HG03039 (cell line): ENCODE results near the gene GIMAP1.

Experiments
- ATAC-seq: cut with Tn5 transposase; IDR thresholded peaks from one replicate; pipeline ENCODE4 v1.9.1; 2021; ENCODE audit warnings: mild to moderate bottlenecking, moderate library complexity; ENCODE audit not compliant: unreplicated experiment

GIMAP1 gene

GRCh38 chr7:150745876-150746275, 29.5 kb downstream of the GIMAP1 start:
- ATAC-seq: no peak

- no peak for ATAC-seq
Observed at GRCh38 chr7:150746921-150747320, 30.5 kb downstream of the GIMAP1 start.

- ATAC-seq: no peak
Observed at GRCh38 chr7:150748376-150748775, 32.0 kb downstream of the GIMAP1 start.

DNA sequence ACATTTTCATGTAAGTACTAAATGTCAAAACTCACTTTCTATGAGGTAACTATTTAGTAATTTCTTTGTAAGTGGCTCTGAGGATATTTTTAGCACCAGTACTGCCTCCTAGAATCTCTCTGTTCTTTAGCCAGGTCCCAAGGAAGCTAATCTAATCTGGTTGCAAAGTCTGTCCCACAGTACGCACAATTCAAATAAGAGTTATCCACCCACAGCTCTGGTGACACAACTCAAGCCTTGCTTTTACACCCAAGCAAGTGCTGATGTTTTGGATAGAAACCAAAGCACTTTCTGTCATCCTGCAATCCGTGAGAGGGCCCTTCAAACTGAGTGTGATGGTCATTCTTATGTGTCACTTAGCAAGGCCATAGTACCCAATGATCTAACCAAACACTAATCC, 35.3 kb downstream of the GIMAP1 start:
- ATAC-seq: no peak

- no peak for ATAC-seq
Observed at GRCh38 chr7:150753239-150753638, 36.8 kb downstream of the GIMAP1 start.

DNA sequence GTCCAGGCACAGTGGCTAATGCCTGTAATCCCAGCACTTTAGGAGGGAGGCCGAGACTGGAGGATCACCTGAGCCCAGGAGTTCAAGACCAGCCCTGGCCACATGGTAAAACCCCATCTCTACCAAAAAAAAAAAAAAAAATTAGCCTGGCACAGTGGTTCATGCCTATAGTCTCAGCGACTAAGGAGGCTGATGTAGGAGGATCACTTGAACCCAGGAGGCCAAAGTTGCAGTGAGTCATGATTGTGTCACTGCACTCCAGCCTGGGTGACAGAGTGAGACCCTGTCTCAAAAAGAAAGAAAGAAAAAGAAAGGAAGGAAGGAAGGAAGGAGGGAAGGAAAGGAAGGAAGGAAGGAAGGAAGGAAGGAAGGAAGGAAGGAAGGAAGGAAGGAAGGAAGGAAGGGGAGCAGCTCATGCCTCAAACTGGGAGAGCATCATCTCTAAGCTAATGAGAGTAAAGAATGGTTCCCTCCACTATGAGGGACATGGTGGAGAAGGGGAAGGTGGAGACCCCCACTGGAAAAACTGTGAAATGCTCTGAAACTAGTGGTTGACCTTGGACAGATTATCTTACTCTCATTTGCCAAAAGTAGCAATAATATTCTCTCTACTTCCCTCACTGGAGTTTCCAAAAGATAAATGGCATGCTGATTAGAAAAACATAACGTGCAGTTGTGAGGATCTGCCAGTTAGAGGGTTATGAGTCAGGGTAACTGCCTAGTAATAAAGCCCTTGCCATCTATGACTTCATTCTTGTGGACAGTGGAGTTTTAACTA, 37.6 kb downstream of the GIMAP1 start:
- peak; percentile 50 for ATAC-seq

- ATAC-seq: no peak
Observed at GRCh38 chr7:150754951-150755350, 38.5 kb downstream of the GIMAP1 start.

DNA sequence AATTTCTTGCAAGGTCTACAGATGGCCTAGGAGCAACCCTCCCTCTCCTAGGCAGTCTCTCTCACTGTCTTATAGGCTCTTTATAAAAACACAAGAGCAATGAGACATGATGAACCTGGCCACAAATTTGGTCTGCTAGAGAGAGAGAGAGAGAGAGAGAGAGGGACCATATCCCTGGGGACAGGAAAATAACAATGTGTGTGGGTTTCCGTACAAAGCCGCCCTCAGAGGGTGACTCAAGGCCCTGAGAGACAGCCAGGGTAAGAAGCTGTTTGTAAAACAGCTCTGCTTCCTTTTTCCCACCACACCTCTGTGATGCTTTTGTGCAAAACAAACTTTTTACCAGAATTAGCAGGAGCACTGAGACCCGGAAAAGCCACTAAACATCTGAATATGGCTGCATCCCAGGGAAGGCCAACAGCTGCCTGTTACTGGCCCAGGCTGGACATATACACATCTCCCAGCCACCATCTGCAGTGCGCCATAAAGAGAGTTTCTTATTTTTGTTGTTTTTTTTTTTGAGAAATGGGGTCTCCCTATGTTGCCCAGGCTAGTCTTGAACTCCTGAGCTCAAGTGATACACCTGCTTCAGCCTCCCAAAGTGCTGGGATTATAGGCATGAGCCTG, 39.2 kb downstream of the GIMAP1 start:
- ATAC-seq: no peak

- no peak for ATAC-seq
Observed at GRCh38 chr7:150756166-150756565, 39.8 kb downstream of the GIMAP1 start.

DNA sequence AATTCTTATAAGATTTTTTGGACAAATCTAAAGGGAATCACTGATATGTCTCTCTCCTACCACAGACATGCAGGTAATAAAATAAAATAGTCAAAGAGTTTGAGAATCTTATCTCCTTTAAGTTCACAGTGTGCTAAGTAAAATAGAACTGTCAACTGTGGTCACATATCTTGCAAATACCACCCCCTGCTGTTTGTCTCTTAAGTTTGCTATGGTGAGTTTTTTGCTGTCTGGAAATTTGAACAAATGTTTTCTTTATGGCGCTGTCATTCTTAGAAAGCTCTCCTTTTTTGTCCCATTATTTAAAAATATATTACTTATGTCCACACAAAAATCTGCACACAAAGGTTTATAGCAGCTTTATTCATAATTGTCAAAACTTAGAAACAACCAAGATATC, 40.4 kb downstream of the GIMAP1 start:
- ATAC-seq: no peak

DNA sequence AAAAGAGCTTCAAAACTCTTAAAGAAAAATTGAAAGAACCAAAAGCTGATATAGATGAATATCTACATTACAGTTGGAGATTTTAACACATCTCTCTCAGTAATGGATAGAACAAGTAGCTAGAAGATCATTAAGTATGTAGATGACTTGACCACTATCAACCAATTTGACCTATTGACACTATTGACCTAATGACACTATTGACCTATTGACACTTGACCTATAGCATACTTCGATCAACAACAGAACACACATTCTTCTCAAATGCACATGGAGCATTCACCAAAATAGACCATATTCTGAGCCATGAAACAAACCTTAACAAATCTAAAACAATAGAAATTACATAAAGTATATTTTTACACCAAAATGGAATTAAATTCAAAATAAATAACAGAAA, 43.1 kb downstream of the GIMAP1 start:
- ATAC-seq: no peak

- no peak for ATAC-seq
Observed at GRCh38 chr7:150766334-150766709, 49.9 kb downstream of the GIMAP1 start.

DNA sequence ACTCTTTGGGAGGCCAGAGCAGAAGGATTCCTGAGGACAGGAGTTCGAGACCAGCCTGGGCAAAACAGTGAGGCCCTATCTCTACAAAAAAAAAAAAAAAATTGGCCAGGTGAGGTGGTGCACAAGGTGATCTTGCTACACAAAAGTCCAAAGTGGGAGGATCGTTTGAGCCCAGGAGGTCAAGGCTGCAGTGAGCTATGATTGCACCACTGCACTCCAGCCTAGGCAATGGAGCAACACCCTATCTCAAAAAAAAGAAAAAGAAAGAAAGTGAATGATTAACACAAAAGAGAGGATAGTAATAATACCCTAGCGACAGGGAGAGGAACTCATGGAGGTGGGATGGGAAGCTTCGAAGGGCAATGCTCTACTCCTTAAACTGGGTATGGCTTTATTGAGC, 53.4 kb downstream of the GIMAP1 start:
- ATAC-seq: no peak
